Ovary (tissue), 9 donors: ENCODE data around the gene MYO1A. TPM values are rescaled to one million over a fixed set of nuclear protein-coding genes. Genes with fewer than 3 reads are reported as not detected.

Experiments
- DNase-seq, 5 donors: peaks; one replicate each; pipeline ENCODE4 v3.0.0-alpha.2; 2019 to 2020
- H3K27ac ChIP-seq, 2 donors: fragments of 200-600 bp; one replicate each; pipeline versions ENCODE4 v1.5.1 to v1.8.0; 2019 to 2022
- H3K27me3 ChIP-seq: fragments of 200-600 bp; one replicate; pipeline ENCODE4 v1.8.0; 2022
- H3K36me3 ChIP-seq: fragments of 200-600 bp; sonication (generic); one replicate; pipeline ENCODE4 v1.5.1; 2019
- H3K4me1 ChIP-seq: one replicate; pipeline ENCODE4 v1.8.1; 2013; ENCODE audit warnings: mild to moderate bottlenecking, moderate library complexity; ENCODE audit not compliant: insufficient read depth
- H3K4me3 ChIP-seq: fragments of 200-600 bp; sonication (generic); one replicate; pipeline ENCODE4 v1.5.1; 2017
- H3K9me3 ChIP-seq, 2 donors: fragments of 200-600 bp in 1 of 2; sonication (generic) in 1 of 2; one replicate each; pipeline versions ENCODE4 v1.5.1 to v1.8.1; 2013 to 2019; ENCODE audit warnings: mild to moderate bottlenecking in 1 of 2, moderate library complexity in 1 of 2
- EP300 ChIP-seq: sonication (generic); formaldehyde crosslinking; IDR thresholded peaks from one replicate; pipeline ENCODE4 v1.6.1; 2017; ENCODE audit warnings: antibody characterized with exemption
- POLR2A ChIP-seq: fragments of 450-650 bp; IDR thresholded peaks from one replicate; pipeline ENCODE4 v1.6.1; 2017; ENCODE audit warnings: antibody characterized with exemption, mild to moderate bottlenecking, moderate library complexity
- WGBS, 3 donors: extraction: QIAGEN DNeasy Blood & Tissue Kit in 1 of 3; methylation state at CpG; one replicate each; pipeline versions ENCODE4 v1.1.5 to v1.1.7; 2013 to 2017; 5-methylcytosine and 5-hydroxymethylcytosine counted together
- intact Hi-C, 4 donors: fragments of 100-400 bp; cut with DNase I; formaldehyde crosslinking; loops; one replicate each; pipeline versions ENCODE4 v1.11.0 to v1.15.1; 2022 to 2023
- polyA plus RNA-seq, 2 donors: library from polyadenylated mRNA; stranded (reverse); fragments of 200-250 nt in 1 of 2; fragments of 350-450 nt in 1 of 2; fragmentation: Illumina TruSeq in 1 of 2; extraction: RNeasy Lipid Tissue Mini Kit (QIAGEN cat#74804) in 1 of 2; gene quantifications; one replicate each; pipeline ENCODE4 v1.2.3, GENCODE V29; 2013 to 2014
- total RNA-seq, 7 donors: library from RNA; depleted of rRNA in 2 of 7; stranded (reverse); fragments of >200 nt in 2 of 7; fragmentation: NEBNext Ultra II Directional in 3 of 7; extraction: Animal tissue kit (Norgen Biotek cat#: 25700) in 3 of 7; gene quantifications; one replicate each; pipeline versions ENCODE4 v1.1.0 to v1.2.4, GENCODE V29; 2016 to 2023
- TF ChIP-seq, protein P1 (sequence below), 3 donors: fragments of 450-650 bp in 2 of 3; fragments of 200-600 bp in 1 of 3; IDR thresholded peaks; one replicate each; pipeline versions ENCODE4 v1.5.1 to v1.8.0; 2016 to 2022; ENCODE audit warnings: antibody characterized with exemption in 3 of 3, mild to moderate bottlenecking in 1 of 3
- donor health status: DM: no; HTN: no; CAD: no; lungs with moderate emphysema.
- donor health status: DM: no; HTN: no; CAD: no.
- donor health status: Bipolar disorder and iron deficiency.
- donor health status: DM: yes; HTN: yes; CAD: no.
- donor health status: DM: no; HTN: no; CAD: no.
- donor health status: DM: yes; HTN: yes; CAD: no.

The MYO1A gene
- total and polyA plus RNA-seq, 9 donors = 0.08 to 2.6 (median 0.23) TPM; not detected in 2

DNA sequence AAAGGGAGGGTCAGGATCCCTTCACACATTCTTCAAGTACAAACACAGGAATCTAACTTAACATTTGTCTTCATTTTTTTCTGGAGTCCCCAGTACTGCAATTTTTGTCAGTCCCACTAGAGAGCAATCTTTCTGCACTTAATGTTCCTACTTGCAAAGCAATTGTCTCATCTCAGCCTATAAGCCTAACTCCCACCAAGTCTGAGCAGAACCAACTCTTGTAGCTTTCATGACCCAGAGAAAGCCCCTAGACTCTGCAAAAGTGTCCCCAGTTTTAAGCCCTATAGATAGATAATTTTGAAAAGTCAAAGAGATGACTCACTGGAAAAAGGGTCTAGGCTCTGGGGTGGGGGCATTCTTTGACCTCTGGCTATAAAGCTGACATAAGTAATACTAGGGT lies 41.8 kb downstream of the MYO1A start:
- Histone ChIP-seq H3K4me1 (peaks cover 2% of the 10 kb centered on the region), H3K9me3 (no peaks in the 10 kb centered on the region), H3K27me3 (no peaks in the 10 kb centered on the region), H3K4me3 (no peak overlapping the region), H3K36me3 (no peaks in the 10 kb centered on the region), H3K27ac (no peak overlapping the region)
- no peak for DNase-seq
- intact Hi-C loops = loop anchor here in 1 of 4 donors (5.0 kb wide), 1 partner anchor 104 kb away; the partner anchor contains the start of gene STAT6
- TF ChIP-seq POLR2A (no peak), EP300 (no peak)
- TF ChIP-seq, protein P1, sequence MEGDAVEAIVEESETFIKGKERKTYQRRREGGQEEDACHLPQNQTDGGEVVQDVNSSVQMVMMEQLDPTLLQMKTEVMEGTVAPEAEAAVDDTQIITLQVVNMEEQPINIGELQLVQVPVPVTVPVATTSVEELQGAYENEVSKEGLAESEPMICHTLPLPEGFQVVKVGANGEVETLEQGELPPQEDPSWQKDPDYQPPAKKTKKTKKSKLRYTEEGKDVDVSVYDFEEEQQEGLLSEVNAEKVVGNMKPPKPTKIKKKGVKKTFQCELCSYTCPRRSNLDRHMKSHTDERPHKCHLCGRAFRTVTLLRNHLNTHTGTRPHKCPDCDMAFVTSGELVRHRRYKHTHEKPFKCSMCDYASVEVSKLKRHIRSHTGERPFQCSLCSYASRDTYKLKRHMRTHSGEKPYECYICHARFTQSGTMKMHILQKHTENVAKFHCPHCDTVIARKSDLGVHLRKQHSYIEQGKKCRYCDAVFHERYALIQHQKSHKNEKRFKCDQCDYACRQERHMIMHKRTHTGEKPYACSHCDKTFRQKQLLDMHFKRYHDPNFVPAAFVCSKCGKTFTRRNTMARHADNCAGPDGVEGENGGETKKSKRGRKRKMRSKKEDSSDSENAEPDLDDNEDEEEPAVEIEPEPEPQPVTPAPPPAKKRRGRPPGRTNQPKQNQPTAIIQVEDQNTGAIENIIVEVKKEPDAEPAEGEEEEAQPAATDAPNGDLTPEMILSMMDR (IDR thresholded peaks at IDR 0.05) = no peak

DNA sequence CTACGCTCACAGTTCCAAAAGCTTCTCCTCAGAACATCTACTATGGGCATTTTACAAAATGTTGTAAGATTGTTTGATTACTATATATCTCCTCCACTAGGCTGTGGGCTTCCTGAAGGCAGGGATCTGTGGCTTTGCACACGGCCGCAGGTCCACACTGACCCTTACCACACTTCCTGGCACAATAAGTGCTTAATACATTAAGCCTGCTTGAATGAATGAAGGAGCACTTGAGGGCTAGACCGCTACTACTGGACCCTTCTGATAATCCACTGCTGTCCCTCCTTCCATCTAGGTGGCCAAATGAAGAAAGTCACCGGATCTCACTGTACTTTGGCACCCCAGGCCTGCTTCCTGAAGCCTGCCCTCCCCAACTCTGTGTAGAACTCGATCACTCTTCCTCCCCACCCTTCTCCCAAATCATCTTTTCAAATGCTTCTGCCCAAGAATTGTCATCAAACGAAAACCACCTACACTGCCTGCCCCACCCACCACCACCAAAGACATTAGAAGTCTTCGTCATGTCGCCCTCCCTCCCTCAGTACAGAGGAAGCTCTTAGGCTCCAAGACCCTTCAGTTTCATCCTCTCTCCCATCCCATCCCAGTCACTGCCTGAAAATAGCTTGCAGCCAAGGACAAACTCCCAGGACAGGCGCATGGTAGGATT lies 43.0 kb downstream of the MYO1A start:
- TF ChIP-seq POLR2A (no peak), EP300 (no peak)
- TF ChIP-seq, protein P1 (IDR thresholded peaks at IDR 0.05) = peak in 2 of 3 donors; percentile 2 to 6
- DNase-seq = no peak
- intact Hi-C loops = loop anchor here in 1 of 4 donors (5.0 kb wide), 1 partner anchor 105 kb away; the partner anchor contains the start of gene STAT6
- 54 to 58% (median 57%) methylated on average over 10 of the region's 10 CpGs for WGBS, 3 donors
- no peaks in the 10 kb centered on the region for H3K27me3 ChIP-seq
- H3K36me3 ChIP-seq = no peaks in the 10 kb centered on the region
- no peaks in the 10 kb centered on the region for H3K9me3 ChIP-seq
- peak overlapping the region in 1 of 2 donors; percentile 57 for H3K27ac ChIP-seq
- H3K4me1 ChIP-seq = peaks cover 2% of the 10 kb centered on the region
- H3K4me3 ChIP-seq = peak overlapping the region; percentile 28

DNA sequence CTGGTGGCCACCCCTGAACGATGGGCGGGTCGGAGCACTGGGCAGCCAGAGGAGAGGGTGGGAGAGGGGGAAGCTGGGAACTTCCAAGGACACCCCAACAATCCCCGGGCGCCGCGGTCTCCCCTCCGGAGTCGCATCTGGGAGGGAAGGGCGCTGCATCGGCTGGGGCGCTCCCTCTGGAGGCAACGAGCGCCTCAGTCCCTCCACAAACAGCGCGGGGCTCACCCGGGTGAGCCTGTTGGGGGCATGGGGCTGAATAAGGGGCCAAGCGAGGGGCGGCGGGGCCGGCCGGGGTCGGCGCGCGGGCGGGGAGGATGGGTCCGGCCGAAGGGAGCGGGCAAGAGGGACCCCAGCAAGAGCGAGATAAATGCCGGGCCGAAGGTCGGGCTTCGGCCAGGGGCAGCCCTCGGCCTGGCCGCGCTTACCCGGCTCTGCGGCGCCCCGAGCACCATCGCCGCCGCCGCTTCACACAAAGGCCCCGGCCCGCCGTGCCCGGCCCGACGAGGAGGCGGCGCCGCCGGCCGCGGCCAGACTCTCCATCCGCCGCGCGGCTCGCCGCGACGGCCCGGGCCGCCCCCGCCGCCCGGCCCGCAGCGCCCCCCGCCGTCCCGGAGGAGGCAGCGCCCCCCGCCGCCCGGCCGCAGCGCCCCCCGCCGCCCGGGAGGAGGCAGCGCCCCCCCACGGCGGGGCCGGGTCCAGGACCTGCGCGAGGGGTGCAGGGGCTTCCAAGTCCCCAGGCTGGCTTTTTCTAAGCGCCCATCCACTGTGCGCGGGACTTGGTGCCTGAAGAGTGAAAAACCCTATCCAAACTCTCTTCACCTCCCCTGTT lies 43.7 kb downstream of the MYO1A start, which contains the start of gene ZBTB39:
TSS of gene ZBTB39 (minus strand) at position 567 of the 829 bp plus-strand sequence. CDS start 1,629 bp downstream, outside the sequence.
- WGBS, 3 donors = 0 to 2% (median 1%) methylated on average over 28 to 94 of the region's 94 CpGs
- Histone ChIP-seq H3K4me1 (peaks cover 5% of the 10 kb centered on the region), H3K4me3 (peak within 1 kb of the TSS; percentile 61), H3K9me3 (no peaks in the 10 kb centered on the region), H3K36me3 (no peaks in the 10 kb centered on the region), H3K27ac (peak within 1 kb of the TSS; percentile 76 to 83), H3K27me3 (no peaks in the 10 kb centered on the region)
- no peak for TF ChIP-seq EP300
- TF ChIP-seq, protein P1 (IDR thresholded peaks at IDR 0.05) = peak in 2 of 3 donors; percentile 18 to 30
- TF ChIP-seq POLR2A = peak; percentile 16
- intact Hi-C loops = loop anchor here in 1 of 4 donors (5.0 kb wide), 1 partner anchor 106 kb away; the partner anchor contains the start of gene STAT6
- DNase-seq = peak; percentile 47 to 79 (median 67)

DNA sequence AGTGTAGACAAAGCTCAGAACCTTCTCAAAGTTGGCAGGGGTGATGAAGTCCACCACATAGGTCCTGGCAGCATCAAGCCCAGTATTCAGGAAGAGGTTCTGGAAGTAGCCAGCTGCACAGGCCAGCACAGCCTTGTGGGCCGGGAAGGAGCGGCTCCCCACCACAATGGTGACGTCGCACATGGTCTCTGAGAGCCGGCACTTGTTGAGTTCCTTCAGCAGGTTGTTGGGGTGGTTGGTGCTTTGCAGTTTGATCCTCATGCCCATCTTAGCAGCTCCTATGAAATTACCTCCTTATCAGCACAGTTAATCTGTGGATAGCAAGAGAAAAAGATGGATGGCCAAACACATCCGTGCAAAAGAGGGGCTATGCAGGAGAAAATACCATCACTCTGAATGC lies 45.3 kb downstream of the MYO1A start:
- WGBS, 3 donors = 71 to 79% (median 73%) methylated on average over 6 of the region's 6 CpGs
- no peak for TF ChIP-seq POLR2A
- H3K27me3 ChIP-seq = no peaks in the 10 kb centered on the region
- H3K9me3 ChIP-seq = no peaks in the 10 kb centered on the region
- no peaks in the 10 kb centered on the region for H3K36me3 ChIP-seq
- intact Hi-C loops = loop anchor here in 1 of 4 donors (5.0 kb wide), 1 partner anchor 108 kb away; the partner anchor contains the start of gene STAT6
- H3K27ac ChIP-seq = no peak overlapping the region
- H3K4me1 ChIP-seq = peaks cover 5% of the 10 kb centered on the region
- no peak overlapping the region for H3K4me3 ChIP-seq
- no peak for DNase-seq
